MV-4-11 (cell line): ENCODE measurements around the gene TLK1.
"Not testable (repeated sequence)": the region's sequence is repeated elsewhere in the genome, so short reads cannot be mapped to it uniquely, and the experiment has no call there.

ENCODE experiments used
- DNase-seq: peaks from one replicate; lab custom pipeline; 2025; lab: John Stamatoyannopoulos, UW

TLK1 gene

DNA sequence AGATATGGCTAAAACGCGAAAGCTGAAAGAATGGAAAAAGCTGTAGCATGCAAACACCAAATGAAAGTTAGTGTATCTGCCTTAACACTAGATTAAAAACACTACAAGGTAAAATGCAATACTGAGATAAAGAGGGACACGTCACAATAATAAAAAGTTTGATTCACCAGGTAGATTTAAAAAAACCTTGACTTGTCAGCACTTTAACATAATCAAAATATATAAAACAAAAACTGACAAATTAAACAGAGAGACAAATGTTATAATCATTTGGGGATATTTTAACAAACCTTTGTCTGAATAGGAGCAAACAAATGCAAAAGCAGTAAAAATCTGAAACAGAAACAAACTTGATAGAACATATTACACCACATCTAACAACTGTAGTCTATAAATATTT is 18.3 kb downstream of the TLK1 start:
- no peak for DNase-seq

DNA sequence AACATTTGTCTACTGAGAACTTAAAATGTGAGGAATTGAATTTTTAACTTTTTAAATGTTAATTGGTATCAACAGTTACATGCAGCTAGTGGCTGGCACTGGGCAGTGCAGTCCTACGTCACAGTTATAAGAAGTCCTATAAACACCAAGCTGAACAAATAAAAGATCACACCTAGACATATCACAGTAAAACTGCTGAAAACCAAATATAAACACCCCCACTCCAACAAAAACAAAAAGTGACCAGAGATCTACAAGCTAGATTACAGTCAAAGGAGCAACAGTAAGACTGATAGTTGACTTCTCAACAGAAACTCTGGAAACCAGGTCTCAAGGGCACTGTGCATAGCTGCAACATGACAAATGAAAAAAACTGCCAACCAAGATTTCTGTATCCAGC is 19.4 kb downstream of the TLK1 start:
- no peak for DNase-seq

DNA sequence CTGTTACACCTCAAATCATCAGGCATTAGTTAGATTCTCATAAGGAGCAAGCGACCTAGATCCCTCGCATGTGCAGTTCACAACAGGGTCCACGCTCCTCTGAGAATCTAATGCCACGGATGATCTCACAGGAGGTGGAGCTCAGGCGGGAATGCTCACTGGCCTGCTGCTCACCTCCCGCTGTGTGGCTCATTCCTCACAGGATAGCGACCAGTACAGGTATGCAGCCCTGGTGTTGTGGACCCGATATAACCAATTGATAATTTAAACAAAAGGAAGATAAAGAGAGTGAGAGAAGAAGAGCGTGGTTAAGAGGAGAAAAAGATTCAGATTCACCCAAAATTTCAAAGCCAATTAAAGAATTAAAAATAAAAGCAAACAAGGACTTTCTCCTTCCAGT is 20.8 kb downstream of the TLK1 start:
- no peak for DNase-seq

DNA sequence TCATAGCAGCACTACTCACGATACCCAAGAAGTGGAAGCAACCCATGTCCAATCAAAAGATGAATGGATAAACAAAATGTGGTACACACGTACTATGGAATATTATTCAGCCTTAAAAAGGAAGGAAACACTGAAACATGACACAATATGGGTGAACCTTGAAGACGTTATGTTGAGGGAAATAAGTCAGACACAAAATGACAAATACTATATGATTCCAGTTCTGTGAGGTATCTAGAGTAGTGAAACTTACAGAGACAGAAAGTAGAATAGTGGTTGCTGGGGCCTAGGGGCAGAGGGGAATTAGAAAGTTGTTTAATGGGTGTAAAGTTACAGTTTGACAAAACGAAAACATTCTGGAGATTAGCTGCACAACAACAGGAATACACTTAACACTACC is 24.7 kb downstream of the TLK1 start:
- no peak for DNase-seq

DNA sequence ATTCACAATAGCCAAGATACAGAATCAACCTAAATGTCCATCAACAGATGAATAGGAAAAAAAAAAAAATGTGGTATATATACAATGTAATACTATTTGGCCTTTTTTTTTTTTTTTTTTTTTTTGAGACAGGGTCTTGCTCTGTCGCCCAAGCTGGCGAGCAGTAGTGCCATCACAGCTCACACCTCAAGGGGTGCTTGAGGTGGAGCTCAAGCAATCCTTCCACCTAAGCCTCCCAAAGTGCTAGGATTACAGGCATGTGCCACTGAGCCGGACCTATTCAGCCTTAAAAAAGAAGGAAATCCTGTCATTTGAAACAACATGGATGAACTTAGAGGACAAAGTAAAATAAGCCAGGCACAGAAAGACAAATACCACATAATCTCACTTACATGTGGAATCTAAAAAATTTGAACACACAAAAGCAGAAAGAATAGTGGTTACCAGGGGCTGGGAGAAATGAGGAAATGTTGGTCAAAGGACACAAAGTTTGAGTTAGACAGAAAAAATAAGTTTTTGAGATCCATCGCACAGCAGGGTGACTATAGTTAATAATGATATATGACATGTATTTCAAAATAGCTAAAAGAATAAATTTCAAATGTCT is 26.0 kb downstream of the TLK1 start:
- DNase-seq: peak; percentile 15

DNA sequence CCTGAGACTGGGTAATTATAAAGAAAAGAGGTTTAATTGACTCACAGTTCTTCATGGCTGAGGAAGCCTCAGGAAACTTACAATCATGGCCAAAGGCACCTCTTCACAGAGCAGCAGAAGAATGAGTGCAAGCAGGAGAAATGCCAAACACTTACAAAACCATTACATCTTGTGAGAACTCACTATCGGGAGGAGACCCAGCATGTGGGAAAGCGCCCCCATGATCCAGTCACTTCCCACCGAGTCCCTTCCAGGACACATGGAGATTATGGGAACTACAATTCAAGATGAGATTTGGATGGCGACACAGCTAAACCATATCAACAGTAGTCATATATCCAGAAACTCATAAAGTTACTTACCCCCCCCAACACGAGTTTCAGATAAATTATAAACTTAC is 28.6 kb downstream of the TLK1 start:
- DNase-seq: no peak

DNA sequence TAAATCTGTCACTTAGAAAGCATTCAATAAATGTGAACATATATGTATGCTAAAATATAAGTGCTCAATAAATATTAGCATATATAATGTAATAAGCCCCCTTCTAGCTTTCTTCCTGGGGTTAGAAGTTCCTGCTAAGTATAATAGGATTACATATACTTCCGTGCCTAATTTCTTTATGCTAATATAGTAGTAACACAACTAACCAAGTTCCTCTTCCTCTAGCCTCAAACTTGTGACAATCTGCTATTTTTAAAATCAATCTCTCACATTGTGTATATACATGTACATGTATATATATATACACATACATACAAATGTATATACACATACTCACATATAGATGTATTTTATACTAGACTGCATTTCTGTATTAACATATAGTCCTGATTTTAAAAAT is 32.2 kb downstream of the TLK1 start:
- peak; percentile 53 for DNase-seq

DNA sequence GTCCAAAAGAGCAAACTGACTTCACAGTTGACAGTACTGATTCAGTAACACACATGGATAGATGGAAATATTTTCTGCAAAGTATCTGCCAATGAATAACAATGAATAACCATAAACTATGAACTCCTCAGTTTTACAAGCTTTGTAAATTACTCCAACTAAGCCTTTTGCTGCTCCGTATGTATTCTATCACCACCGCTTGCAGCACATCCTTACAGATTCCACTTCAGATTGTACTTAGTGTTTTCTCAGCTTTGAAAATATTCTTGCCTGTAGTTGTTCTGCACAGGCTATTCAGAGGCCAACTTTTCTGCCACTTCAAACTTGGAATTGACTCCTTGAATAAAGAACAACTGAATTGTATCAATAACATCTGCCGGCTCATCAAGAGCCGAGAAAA is 36.2 kb downstream of the TLK1 start:
- DNase-seq: no peak

DNA sequence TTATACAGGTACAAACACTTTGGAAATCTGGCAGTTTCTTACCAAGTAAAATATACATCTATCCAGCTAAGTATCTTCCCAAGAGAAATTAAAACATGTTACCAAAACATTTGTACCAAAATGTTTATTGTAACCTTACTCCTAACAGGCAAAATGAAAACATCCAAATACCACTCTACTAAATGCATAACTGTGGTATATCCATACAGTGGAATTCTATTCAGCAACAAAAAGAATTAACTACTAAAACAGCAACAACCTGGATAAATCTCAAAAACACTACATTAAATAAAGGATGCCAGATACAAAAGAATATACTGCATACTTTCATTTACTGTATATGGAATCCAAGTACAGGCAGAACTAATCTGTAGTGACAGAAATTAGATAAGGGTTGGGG is 51.1 kb downstream of the TLK1 start:
- DNase-seq: no peak

DNA sequence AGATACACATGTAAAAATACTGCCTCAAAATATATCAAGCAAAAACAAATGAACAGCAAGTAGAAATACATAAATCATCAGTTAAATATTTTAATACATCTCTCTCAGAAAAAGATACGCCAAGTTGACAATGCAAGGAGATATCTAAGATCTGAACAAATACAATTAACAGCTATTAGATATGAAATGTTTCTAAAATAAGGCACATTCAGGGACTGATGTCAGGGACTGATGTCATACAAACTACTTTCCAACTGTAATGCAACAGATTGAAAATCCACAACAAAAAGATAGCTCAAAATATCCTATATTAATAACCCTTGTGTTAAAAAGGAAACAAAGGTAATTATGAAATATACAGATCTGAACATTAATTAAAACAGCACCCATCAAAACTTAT is 51.7 kb downstream of the TLK1 start:
- DNase-seq: no peak

DNA sequence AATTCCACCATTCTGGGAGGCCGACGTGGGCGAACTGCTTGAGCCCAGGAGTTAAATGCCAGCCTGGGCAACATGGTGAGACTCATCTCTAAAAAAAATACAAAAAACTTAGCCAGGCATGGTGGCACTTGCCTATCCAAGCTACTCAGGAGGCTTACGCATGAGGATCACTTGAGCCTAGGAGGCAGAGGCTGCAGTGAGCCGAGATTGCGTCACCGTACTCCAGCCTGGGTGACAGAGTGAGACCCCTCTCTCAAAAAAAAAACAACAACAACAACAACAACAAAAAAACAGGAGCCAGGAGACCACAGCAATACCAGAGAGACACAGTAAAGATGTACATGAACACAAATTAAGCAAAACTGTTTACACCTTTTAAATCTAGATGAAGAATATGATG is 52.9 kb downstream of the TLK1 start:
- no peak for DNase-seq

DNA sequence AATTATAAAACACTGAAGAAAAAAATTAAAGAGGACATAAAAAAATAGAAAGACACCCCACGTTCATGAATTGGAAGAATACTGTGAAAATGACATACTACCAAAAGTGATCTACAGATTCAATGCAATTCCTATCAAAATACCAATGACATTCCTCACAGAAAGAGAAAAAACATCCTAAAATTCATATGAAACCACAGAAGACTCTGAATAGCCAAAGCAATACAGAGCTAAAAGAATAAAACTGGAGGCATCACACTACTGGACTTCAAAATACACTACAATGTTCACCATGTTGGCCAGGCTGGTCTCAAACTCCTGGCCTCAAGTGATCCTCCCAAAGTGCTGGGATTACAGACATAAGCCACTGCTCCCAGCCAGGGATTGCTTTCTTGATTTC is 56.3 kb downstream of the TLK1 start:
- DNase-seq: no peak

DNA sequence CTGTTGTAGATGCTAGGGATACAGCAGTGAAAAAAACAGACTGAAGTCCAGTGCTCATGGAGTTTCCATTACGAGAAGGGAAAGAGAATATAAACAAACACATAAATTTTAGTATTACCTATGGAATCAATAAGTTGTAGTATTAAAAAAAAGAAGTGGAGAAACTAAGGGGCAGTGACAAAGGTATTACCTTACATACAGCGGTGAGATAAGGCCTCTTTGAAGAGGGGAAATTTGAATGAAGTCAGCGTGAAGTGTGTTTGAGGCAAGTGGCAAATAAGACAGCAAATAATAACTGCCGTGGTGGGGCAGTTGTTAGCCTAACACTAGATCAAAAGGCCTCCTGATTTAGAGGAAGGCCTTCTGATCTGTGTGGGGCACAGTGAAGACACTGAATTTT is 57.9 kb downstream of the TLK1 start:
- DNase-seq: no peak

DNA sequence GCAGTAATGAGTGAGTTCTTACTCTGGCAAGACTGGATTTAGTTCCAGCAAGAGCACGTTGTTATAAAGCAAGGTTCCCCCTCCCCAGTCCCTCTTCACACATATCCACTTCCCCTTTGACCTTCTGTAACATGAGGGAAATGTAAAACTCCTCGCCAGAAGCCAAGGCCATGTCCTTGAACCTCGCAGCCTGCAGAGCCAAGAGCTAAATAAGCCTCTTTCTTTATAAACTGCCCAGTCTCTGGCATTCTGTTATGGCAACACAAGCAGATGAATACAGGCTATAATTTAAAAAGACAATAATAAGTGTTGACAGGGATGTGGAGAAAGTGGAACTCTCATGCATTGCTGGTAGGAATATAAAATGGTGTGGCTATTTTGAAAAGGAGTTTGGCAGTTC is 60.3 kb downstream of the TLK1 start:
- no peak for DNase-seq

DNA sequence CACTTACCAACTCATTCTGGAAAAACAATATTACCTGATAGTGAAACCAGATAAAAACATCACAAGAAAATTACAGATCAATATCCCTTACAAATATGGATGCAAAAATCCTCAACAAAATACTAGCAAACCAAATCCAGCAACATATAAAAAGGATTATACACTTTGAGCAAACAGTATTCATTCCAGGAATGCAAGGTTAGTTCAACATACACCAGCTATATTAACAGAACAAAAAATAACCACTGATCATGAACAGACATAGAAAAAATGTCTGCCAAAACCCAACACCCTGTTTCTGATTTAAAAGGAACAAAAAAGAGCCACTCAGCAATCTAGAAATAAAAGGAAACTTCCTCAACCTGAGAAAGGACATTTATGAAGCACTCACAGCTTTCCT is 62.1 kb downstream of the TLK1 start:
- no peak for DNase-seq

DNA sequence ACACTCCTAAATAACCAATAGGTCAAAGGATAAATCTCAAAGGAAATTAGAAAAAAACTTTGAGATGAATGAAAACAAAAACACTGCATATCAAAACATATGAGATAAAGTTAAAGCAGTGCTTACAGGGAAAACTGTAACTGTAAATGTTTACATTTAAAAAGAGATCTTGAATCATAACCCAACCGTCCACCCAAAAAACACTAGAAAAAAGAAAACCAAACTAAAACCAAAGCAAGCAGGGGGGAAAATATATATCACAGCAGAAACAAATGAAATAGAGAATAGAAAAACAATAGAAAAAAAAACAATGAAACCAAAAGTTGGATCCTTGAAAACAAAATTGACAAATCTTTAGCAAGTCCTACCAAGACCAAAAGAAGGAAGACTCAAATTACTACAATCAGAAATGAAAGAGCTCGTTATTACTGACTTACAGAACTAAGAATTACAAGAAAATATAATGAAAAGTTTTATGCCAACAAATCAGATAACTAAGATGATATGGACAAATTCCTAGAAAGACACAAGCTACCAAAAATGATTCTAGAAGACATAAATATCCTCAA is 65.6 kb downstream of the TLK1 start:
- DNase-seq: no peak

DNA sequence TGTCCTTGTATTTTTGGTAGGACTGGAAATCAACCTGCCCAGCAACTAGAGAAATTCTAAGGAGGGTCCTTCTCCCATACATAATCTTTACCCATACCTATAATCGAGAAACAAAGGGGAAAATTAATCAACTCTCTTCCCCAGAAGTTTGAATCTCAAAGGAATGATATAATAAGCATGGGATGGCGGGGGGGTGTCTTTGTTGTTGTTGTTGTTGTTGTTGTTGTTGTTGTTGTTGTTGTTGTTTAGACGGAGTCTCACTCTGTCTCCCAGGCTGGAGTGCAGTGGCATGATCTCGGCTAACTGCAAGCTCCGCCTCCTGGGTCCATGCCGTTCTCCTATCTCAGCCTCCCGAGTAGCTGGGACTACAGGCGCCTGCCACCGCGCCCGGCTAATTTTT is 69.2 kb downstream of the TLK1 start:
- not testable (repeated sequence) for DNase-seq

DNA sequence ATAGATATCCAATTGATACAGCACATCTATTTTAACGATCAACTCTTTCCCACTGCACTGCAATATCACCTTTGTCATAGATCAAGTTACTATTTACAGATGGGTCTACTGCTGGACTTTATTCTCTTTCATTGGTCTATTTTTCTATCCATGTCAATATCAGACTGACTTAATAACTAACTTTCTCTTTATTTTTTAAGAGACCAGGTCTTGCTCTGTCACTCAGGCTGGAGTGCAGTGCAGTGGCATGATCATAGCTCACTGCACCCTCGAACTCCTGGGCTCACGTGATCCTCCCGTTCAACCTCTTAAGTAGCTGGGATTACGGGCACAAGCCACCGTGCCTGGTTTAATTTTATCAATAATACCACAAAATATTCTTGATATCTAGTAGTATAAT is 71.2 kb downstream of the TLK1 start:
- DNase-seq: no peak

DNA sequence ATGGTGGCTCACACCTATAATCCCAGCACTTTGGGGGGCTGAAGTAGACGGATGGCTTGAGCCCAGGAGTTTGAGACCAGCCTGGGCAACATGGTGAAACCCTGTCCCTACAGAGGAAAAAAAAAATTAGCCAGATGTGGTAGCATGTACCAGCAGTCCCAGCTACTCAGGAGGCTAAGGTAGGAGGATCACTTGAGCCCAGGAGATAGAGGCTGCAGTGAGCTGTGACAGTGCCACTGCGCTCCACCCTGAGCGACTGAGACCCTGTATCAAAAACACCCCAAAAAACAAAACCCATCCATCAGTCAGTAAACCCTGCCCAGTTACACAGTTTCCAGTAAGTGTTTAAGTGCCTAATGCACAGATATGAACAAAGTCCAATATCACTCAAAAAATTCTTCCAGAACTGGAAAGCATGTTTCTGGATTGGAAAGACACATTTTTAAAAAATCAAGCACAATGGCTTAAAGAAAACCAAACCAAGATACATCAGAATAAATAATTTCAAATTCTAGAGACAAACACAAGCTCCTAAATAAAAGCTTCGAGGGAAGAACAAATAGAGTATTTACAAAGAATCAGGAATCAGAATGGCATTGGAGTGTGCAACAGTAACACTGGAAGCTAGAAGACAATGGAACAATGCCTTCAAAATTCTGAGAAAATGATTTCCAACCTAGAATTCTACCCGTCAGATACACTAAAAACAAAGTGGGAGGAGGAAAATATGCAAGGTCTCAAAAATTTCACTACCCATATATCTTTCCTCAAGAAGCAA is 72.4 kb downstream of the TLK1 start:
- no peak for DNase-seq

DNA sequence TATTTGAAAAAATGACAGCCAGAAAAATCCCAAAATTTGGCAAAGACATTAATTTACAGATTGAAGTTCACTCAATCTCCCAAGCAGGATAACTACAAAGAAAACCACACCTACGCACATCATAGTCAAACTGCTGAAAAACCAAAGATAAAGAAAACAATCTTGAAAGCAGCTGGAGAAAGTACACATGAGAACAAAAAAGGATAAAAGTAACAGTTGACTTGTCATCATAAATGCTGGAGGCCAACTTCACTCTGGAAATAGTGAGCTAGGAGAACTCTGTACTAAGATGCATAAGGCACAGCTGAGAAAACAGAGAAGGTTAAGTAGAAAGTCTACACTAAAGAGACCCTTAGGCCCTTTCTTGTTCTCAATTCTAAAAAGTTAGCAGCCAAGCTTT is 73.1 kb downstream of the TLK1 start:
- DNase-seq: no peak

DNA sequence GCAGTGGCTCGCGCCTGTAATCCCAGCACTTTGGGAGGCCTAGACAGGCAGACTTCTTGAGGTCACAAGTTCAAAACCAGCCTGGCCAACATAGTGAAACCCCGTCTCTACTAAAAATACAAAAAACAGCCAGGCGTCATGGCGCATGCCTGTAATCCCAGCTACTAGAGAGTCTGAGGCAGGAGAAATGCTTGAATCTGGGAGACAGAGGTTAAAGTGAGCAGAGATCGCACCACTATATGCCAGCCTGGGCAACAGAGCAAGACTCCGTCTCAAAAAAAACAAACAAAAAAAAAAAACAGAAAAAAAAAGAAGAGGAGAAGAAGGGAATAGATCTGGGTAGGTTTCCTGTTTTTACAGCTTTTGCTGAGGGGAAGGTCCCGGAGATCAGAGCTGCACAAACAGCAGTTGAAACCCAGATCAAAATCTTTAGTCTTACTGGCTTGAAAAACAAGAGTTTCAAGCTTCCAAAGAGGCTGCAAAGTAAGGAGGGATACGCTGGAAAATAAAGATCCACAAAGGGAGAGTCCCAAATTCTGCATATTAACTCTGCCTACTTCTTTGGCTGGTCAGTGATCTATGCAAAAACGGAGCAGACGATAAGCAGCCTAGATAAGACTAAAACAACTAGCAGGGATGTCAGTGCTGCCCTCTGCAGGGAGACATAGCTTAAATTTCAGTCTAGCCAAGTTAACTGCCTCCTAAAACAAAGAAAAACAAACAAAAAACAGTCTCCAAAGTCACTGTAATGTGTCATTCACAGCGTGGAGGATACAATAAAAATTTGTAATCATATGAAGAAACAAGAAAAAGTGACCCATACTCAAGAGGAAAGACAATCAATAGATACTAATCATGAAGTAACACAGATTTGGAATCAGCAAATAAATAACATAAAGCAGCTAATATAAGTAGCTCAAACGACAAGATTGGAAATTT is 74.1 kb downstream of the TLK1 start:
- peak; percentile 33 for DNase-seq

DNA sequence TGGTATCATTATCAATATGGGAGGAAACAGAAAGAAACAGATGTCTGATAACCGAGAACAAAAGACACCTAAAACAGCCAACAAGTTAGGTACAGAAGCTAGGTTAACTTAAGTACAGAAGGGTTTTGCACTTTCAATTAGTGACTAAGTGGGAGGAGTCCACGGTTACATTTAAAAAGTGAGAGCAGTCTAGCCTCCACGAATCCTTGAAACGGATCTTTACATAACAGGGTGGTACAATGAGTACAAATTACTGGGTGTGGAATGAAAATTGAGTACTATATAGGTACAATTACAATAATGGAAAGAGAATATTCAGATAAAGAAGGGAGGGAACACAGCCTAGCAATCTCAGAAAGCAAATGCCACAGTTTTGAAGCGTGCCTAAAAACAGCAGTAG is 76.6 kb downstream of the TLK1 start:
- DNase-seq: no peak

DNA sequence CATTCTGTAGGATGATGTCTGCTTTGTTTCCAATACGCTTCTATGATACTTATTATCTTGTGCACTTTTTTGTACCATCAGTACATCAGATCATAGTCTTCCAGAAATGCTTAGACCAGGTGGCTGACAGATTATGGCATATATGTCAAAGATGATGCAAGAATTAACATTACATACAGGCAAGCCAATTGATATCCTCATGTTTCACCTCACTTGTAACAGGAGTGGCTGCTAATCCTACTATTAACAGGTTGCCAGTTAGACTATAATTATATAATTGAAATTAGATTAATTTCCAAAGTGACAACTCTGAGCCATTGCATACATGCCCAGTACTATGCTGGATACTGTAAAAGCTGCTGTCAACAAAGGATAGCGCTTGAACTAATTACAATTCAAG is 77.2 kb downstream of the TLK1 start:
- no peak for DNase-seq
